GM21360 (cell line): ENCODE measurements around the gene NPY5R.

Source experiments
- ATAC-seq: cut with Tn5 transposase; IDR thresholded peaks from one replicate; pipeline ENCODE4 v1.9.1; 2021; ENCODE audit warnings: mild to moderate bottlenecking, moderate library complexity; ENCODE audit not compliant: unreplicated experiment

Gene NPY5R

GRCh38 chr4:163343604-163344146, at the start of gene NPY5R:
Gene NPY5R, plus strand, starts transcription at chr4:163343892. Its CDS starts 6,382 bp downstream, at chr4:163350274.
- ATAC-seq: no peak

DNA sequence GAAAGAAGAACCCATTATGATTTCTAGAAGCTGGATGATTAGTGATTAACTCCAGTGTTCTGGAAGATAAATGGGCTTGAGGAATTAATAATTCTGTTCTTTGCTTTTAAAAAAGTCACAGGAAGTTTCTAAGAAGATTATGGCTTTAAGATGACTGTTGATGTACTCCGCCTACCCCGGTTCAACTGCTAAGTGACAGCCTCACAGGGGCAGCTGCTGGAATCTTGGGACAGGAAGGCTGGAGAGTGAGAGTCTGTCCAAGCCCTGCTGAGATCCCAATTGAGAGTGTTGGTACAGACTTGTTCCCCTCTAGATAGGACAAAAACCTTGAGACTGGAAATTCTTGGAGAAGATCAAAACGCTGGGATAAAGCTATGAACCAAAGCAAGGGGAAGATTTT, 48.6 kb upstream of the NPY5R start:
- ATAC-seq: no peak

DNA sequence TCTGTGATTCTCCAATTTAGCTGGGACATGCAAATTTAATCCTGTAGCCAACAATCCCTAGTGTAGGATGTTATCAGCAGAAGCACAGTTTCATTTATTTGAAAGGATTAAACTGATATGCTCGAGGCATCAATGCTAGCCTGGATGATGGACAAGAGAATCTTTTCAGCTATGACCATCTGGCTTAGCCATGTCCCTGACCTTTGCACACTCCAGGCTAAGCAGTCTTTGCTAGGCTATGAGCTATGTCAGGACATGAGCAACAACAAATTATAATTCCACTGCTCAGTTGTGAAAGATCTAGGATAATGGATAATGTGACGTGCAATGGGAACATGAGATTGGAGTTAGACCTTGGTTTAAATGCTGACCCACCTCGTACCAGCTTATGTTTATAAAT, 43.2 kb upstream of the NPY5R start:
- no peak for ATAC-seq

DNA sequence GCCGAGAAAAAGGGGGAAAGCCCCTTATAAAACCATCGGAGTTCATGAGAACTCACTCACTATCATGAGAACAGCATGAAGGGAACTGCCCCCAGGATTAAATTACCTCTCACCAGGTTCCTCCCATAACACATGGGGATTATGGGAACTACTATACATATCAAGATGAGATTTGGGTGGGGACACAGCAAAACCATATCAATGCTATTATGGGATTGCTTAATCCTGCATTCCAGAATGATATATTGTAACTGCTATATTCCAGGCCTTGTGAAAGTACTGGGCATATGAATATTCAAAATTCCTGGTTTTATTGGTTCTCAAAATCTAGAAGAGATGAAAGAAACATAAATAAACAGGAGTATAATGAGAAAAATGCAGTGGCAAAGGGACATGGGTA, 40.6 kb upstream of the NPY5R start:
- no peak for ATAC-seq

GRCh38 chr4:163309466-163309865, 34.2 kb upstream of the NPY5R start:
- ATAC-seq: no peak

- no peak for ATAC-seq
Measured at GRCh38 chr4:163317110-163317509, 26.6 kb upstream of the NPY5R start.

- ATAC-seq: no peak
Measured at GRCh38 chr4:163330916-163331628, 12.6 kb upstream of the NPY5R start.

- ATAC-seq: no peak
Measured at GRCh38 chr4:163331629-163332376, 11.9 kb upstream of the NPY5R start.

DNA sequence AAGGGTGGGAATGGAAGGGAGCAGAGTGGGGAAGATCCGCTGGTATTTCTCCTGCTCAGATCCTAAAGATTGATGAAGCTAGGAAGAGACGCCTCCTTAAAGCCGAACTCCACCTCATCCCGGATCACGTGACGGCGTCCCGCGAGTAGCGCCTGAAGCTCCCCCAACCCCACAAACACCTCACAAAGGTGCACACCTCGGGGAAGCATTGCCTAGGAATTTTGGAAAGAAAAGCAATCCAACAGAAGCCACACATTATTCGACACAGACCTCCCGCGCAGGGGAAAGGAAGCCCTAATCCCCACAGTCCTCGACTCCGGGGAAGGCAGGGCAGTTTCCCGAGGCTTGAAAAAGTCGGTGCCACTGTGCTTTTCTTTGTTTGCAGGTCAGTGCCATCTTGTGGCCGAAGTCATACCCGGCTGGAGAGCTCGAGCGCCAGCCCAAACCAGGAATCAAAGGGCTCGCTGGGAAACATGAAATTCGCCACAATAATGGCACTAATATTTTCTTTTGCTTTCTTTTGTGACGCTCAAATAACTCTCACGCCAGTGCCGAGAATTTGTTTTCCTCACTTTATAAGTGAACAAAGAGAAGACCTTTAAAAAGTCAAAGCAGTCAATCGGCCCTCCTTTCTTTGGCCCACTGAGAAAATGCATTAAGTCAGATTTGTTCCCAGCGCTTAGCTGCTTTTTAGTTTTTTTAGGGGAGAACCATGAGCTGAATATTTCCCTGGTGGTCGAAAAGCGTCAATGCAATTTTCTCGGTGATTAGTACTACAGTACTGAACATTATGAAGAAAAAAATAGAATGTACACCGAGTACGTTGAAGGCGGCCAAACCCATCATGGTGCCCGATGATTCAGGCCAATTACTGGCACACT, 10.9 kb upstream of the NPY5R start, which contains the start of gene NPY1R:
Gene NPY1R, minus strand, starts transcription at position 71 of the 881 bp plus-strand sequence. CDS start 6,042 bp downstream, outside the sequence.
- peak; percentile 83 for ATAC-seq

DNA sequence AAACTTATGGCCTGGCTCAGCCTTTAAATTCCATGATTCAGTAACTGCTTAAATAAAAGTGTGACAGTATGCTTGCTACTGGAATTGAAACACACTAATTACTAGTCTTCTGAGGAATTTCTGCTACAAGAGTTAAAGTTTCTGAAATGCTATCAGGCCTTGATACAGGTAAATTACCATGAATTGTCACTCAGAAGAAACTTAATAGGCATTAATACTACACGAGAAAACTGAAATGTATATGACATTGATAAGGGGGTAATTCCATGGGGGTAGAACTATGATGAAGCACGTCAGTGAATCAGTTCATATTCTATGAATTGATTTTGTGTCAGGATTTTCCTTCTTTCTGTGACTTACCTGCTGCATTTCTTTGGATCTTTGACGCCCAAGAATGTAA, 8.3 kb upstream of the NPY5R start:
- no peak for ATAC-seq

- ATAC-seq: no peak
Measured at GRCh38 chr4:163344147-163345125, 744 bp downstream of the NPY5R start.

DNA sequence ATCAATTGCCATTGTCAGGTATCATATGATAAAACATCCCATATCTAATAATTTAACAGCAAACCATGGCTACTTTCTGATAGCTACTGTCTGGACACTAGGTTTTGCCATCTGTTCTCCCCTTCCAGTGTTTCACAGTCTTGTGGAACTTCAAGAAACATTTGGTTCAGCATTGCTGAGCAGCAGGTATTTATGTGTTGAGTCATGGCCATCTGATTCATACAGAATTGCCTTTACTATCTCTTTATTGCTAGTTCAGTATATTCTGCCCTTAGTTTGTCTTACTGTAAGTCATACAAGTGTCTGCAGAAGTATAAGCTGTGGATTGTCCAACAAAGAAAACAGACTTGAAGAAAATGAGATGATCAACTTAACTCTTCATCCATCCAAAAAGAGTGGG, 7.0 kb downstream of the NPY5R start:
- ATAC-seq: no peak

DNA sequence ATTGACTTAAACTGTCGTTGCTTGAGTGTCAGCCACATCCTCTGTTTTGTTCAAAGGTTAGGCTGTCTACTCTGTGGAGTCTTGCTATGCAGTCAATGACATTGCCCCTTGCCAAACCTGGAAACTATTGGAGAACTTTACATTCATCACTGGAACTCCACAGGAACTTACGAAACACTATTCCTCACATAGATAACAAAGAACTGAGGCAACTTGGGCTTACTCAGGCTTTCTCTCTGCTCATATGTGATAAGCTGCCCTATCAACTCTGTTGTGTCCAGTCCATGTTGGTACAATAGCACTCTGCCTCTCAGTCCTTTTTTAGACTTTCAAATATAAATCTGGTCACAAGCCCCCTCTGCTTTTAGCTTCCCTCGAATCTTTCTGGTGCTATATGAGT, 9.4 kb downstream of the NPY5R start:
- ATAC-seq: no peak

GRCh38 chr4:163356104-163356503, 12.4 kb downstream of the NPY5R start:
- no peak for ATAC-seq

- no peak for ATAC-seq
Measured at GRCh38 chr4:163367651-163368050, 24.0 kb downstream of the NPY5R start.

DNA sequence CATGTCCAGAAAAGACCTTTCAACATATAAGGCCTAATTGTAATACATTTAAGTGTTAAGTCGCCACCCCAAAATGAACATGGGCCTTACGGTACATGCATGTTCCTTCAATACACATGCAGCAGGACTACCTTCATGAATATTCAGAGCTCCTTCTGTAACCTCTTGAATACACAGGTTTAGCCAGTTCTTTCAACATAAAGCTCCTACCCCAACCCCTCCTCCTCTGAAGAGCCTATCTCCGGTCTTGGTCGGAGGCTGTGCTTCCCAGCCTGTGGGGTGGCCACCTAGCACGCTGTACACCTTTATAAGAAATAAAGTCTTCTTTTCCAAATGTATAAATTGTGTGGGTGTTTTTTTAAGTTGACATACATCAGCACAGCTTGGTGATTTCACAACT, 28.3 kb downstream of the NPY5R start:
- ATAC-seq: no peak

- ATAC-seq: no peak
Measured at GRCh38 chr4:163378661-163379060, 35.0 kb downstream of the NPY5R start.

DNA sequence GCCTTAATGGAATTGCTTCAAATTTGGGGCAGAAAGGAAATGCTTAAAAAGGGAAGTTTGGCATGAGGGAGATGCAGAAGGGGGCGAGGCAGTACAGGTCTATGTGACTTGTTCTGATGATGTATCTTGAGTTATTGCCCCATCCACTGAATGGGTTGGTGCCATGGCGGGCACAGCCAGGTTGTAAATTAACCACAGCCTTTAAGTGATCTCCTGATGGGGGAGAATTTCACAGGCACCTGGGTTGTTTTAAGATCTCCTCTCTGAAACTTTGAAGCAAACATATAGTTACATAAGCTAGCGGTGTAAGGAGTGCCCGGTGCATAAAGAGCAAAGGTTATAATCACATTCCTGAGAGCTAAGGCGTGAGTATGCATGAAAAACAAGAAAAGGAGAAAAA, 37.0 kb downstream of the NPY5R start:
- ATAC-seq: no peak

DNA sequence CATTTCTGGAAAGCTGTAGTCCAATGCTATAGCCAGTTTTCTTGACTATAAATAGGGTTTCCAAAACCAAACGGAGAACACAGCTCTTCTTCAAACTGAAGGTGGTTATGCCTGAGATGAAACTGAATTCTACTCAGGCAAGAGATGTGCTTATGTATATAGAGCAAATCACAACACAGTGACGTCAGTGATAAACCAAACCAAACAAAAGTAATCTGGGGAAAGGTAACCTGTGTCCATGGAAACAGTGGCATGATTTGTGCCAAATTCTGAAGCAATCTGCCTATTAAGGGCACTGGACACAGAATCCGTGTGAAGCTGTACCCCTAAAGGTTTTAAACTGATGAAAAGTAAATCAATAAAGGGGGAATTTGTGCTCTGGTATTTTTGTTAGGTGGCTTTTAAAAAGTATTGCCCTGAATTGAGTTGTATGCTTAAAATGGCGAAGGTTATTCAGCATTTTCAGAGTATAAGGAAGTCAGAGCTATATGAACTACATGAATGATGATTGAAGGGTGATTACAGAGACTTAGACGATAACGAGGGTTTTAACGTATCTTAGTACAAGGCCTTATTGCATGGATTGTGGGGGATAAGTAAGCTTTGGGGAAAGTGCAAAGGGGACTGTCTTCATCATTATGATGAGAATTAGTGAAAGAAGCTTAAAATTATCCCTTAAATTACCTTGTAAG, 38.6 kb downstream of the NPY5R start:
- ATAC-seq: no peak
